ENCODE data around the gene LTBR. TPM values are rescaled to one million over a fixed set of nuclear protein-coding genes. Genes with fewer than 3 reads are reported as not detected.

Gene LTBR
- total RNA-seq, 4 donors from 2014 or later: 28.1 to 116 (median 83.5) TPM

DNA sequence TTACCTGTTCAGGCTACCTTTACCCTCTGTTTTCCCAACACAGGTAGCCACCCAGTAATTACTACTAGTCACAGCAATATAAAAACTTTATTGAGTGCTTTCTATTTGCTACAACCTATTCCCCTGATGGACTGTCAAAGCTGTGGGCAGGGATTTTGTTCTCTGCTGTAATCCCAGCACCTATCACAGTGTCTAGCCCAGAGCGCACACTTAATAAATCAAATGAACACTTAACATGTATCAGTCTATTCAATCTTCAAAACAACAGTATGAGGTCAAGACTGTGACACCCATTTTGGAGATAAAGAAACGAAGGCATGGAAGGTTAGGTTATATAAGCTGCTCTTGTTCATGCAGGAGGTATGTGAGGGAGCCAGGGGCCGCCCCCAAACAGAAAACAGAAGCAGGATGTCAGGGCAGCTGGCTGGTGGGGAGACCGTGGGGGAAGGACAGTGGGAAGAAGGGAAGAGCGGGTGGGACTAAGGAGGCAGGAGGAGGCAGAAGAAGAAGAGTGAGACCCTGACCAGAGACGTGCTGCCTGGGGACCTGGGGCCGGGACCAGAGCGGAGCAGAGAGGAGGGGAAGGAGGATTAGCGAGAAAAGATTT, 43.8 kb upstream of the LTBR start:
- H3K27me3 ChIP-seq: no peaks in the 10 kb centered on the region
- H3K27ac ChIP-seq: peak overlapping the region; percentile 95 to 97
- intact Hi-C loops (cut with DNase I; ENCODE audit: low total_unique reads): loop anchor here (2.0 kb wide), 1 partner anchor 47 kb away; no protein-coding TSS in a partner anchor
- peak overlapping the region; percentile 60 to 86 for H3K4me3 ChIP-seq
- peak; percentile 53 to 71 for DNase-seq
- H3K4me1 ChIP-seq: peaks cover 6 to 22% of the 10 kb centered on the region in 2 donors
- H3K36me3 ChIP-seq: no peaks in the 10 kb centered on the region
- TF ChIP-seq, protein P1, sequence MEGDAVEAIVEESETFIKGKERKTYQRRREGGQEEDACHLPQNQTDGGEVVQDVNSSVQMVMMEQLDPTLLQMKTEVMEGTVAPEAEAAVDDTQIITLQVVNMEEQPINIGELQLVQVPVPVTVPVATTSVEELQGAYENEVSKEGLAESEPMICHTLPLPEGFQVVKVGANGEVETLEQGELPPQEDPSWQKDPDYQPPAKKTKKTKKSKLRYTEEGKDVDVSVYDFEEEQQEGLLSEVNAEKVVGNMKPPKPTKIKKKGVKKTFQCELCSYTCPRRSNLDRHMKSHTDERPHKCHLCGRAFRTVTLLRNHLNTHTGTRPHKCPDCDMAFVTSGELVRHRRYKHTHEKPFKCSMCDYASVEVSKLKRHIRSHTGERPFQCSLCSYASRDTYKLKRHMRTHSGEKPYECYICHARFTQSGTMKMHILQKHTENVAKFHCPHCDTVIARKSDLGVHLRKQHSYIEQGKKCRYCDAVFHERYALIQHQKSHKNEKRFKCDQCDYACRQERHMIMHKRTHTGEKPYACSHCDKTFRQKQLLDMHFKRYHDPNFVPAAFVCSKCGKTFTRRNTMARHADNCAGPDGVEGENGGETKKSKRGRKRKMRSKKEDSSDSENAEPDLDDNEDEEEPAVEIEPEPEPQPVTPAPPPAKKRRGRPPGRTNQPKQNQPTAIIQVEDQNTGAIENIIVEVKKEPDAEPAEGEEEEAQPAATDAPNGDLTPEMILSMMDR (IDR thresholded peaks at IDR 0.05): no peak
- TF ChIP-seq POLR2A (IDR thresholded peaks at IDR 0.05): peak; percentile 18 to 25
- H3K9me3 ChIP-seq: no peaks in the 10 kb centered on the region

DNA sequence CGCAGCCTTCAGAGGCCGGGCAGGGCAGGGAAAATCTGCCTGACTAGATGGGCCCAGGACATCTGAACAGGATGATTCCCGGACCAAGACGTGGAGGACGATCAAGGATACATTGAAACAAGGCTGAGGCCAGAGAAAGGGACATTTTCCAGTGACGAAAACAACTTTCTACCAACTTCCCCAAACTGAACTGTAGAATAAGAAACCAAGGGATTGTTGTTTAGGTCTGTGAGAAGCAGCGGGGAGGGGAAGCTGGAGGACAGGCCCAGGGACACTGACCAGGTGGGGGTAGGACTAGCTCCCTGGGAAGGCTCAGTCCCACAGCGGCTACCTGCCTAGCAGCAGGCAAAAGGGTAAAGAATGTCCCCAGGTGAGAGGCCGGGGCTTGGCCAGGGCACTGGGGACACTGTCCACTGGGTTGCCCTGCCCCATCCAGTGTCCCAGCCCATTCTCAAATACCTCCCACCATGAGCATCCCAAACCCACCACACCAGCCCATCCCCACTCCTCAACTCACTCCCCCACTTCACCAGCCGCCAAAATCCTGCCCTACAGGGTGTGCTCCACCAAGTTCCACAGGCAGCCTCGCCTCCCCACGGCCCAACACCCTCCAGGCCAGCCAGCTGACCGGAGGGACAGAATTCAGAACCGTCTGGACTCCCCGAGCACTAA, 43.1 kb upstream of the LTBR start:
- Histone ChIP-seq H3K4me1 (peaks cover 12 to 23% of the 10 kb centered on the region in 2 donors), H3K27me3 (no peaks in the 10 kb centered on the region), H3K27ac (peak overlapping the region; percentile 95 to 97), H3K4me3 (peak overlapping the region; percentile 60 to 86), H3K9me3 (no peaks in the 10 kb centered on the region), H3K36me3 (no peaks in the 10 kb centered on the region)
- DNase-seq: peak in 1 of 2 donors; percentile 30
- no peak for TF ChIP-seq POLR2A (IDR thresholded peaks at IDR 0.05)
- TF ChIP-seq, protein P1 (IDR thresholded peaks at IDR 0.05): no peak
- intact Hi-C loops (cut with DNase I; ENCODE audit: low total_unique reads): loop anchor here (2.0 kb wide), 1 partner anchor 46 kb away; no protein-coding TSS in a partner anchor

DNA sequence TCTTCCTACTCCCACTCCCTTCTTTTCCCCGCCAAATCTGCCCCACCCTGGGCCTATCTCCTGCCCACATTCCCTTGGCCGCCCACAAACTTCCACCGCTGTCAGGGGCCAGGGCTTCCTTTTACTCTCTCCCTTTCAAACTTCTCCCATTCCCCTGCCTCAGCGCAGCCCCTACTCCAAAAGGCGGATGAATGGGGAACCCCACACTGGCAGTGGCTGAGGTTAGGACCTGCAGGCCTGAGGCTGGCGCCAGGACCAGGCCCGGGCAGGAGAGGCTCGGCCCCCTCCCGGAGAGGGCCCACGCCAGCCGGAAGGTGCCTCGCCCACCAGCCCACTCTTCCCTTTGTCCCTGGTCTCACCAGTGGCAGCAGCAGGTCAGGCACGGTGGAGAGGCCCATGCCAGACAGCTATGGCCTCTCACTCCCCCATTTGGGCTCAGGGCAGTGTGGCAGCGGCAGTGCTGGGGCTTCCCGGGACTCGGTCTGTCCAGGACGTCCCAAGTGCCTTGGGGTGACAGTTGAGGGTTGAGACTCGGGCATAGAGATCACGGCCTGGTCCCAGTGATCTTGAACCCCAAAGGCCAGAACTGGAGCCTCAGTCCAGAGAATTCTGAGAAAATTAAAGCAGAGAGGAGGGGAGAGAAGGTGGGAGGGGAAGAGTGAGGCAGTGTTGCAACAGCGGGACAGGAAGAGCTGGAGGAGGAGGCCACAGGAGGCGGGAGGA, 42.4 kb upstream of the LTBR start, which contains the start of gene TNFRSF1A:
TSS of gene TNFRSF1A (minus strand) at position 660 of the 723 bp plus-strand sequence. CDS start at position 398, 262 bp downstream.
- peak; percentile 76 to 89 for DNase-seq
- intact Hi-C loops (cut with DNase I; ENCODE audit: low total_unique reads): loop anchor here (2.0 kb wide), 1 partner anchor 45 kb away; no protein-coding TSS in a partner anchor
- peaks cover 14 to 28% of the 10 kb centered on the region in 2 donors for H3K4me1 ChIP-seq
- no peaks in the 10 kb centered on the region for H3K36me3 ChIP-seq
- H3K27ac ChIP-seq: peak within 1 kb of the TSS; percentile 95 to 97
- TF ChIP-seq, protein P1 (IDR thresholded peaks at IDR 0.05): peak in 1 of 4 experiments; percentile 16
- TF ChIP-seq POLR2A (IDR thresholded peaks at IDR 0.05): peak; percentile 62 to 69
- H3K9me3 ChIP-seq: no peaks in the 10 kb centered on the region
- H3K4me3 ChIP-seq: peak within 1 kb of the TSS; percentile 60 to 86
- H3K27me3 ChIP-seq: no peaks in the 10 kb centered on the region

DNA sequence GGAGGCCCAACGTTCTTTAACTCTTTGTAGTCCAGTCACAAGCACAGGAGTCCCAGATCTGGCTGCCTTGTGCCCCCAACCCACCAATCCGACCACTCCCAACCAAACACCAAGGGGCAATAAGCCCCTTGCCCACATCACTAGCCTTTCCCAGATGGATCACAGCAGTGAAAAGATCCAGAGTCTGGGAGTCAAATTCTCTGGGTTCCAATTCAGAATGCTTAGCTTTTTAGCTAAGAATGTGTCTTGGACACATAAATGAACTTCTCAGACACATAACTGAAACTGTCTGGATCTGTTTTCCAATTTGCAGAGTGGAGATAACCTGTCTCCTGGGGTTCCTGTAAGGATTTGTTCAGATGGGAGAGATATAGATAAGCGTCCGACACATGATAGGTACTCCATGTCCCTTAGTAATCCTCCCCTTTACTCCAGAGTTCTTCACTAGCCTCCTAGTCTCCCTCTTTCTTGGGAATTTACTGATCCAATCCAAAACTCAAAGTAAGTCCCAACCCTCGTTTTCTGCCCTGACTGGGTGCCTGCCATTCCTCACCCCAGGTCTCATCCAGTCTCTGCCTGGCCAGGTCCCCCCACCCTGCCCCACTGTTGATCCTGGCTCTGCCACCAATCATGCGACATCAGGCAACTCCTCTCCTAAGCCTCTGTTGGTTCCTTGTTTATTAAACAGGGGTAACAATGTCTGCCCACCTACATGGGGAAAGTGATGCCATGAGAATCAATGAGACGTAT, 41.6 kb upstream of the LTBR start:
- no peak for TF ChIP-seq POLR2A (IDR thresholded peaks at IDR 0.05)
- TF ChIP-seq, protein P1 (IDR thresholded peaks at IDR 0.05): no peak
- no peaks in the 10 kb centered on the region for H3K9me3 ChIP-seq
- peak overlapping the region; percentile 60 to 86 for H3K4me3 ChIP-seq
- peaks cover 14 to 22% of the 10 kb centered on the region in 2 donors for H3K4me1 ChIP-seq
- intact Hi-C loops (cut with DNase I; ENCODE audit: low total_unique reads): no loop called here
- DNase-seq: no peak
- no peaks in the 10 kb centered on the region for H3K36me3 ChIP-seq
- H3K27ac ChIP-seq: peak overlapping the region; percentile 95 to 97
- no peaks in the 10 kb centered on the region for H3K27me3 ChIP-seq

Measured in uterus (tissue), 4 donors.